T-cell (primary cell): ENCODE measurements around the gene UMAD1. TPM values are rescaled to one million over a fixed set of nuclear protein-coding genes. Genes with fewer than 3 reads are reported as not detected.

Experiments
- ATAC-seq, 4 experiments: fragments of 200-7000 bp in 3 of 4; fragments of 150-1000 bp in 1 of 4; cut with Tn5 transposase; replicated peaks in 1 of 4; 1 replicate in 3 of 4; 2 replicates in 1 of 4; pipeline ENCODE4 v1.10.0; 2021; ENCODE audit warnings: moderate library complexity in 3 of 4, mild to moderate bottlenecking in 2 of 4, moderate number of reproducible peaks in 1 of 4
- CTCF ChIA-PET, 2 donors: fragments of 300-600 bp; sonication (Branson Sonifier 250); formaldehyde crosslinking; loops; one replicate each; lab custom pipeline; 2022; ENCODE audit warnings: antibody characterized with exemption in 2 of 2; lab: Charles Lee
- POLR2A ChIA-PET, 2 donors: fragments of 300-600 bp; sonication (Branson Sonifier 250); formaldehyde crosslinking; loops; one replicate each; lab custom pipeline; 2022; ENCODE audit warnings: antibody characterized with exemption in 2 of 2; lab: Charles Lee
- DNase-seq, 35 experiments: peaks; one replicate each; pipeline versions ENCODE4 v3.0.0 to v3.0.0-alpha.2; 2013 to 2023
- H3K27ac ChIP-seq: one replicate; pipeline ENCODE4 v1.5.1; 2013; ENCODE audit warnings: low read length
- H3K27me3 ChIP-seq, 2 experiments: replicated peaks in 1 of 2; 1 replicate in 1 of 2; 2 replicates in 1 of 2; pipeline versions ENCODE4 v1.6.1 to v1.7.0; 2013; ENCODE audit warnings: low read length in 1 of 2, mixed read lengths in 1 of 2; ENCODE audit not compliant: control insufficient read depth in 2 of 2, insufficient read depth in 2 of 2; ENCODE audit errors: extremely low read depth in 1 of 2
- H3K36me3 ChIP-seq, 2 donors: 1 replicate in 1 of 2; 2 replicates in 1 of 2; pipeline versions ENCODE4 v1.6.1 to v1.7.0; 2013; ENCODE audit warnings: low read length in 1 of 2; ENCODE audit not compliant: control insufficient read depth in 2 of 2, insufficient read depth in 1 of 2; ENCODE audit errors: extremely low read depth in 1 of 2
- H3K4me1 ChIP-seq, 2 experiments: 1 replicate in 1 of 2; 2 replicates in 1 of 2; pipeline versions ENCODE4 v1.6.1 to v1.7.0; 2013; ENCODE audit warnings: low read length in 2 of 2, mixed read lengths in 1 of 2; ENCODE audit not compliant: insufficient read depth in 2 of 2, control insufficient read depth in 1 of 2; ENCODE audit errors: extremely low read depth in 1 of 2
- H3K4me3 ChIP-seq, 2 donors: 1 replicate in 1 of 2; 2 replicates in 1 of 2; pipeline versions ENCODE4 v1.5.1 to v1.7.0; 2013; ENCODE audit warnings: mild to moderate bottlenecking in 2 of 2, low read length in 1 of 2, moderate library complexity in 1 of 2; ENCODE audit not compliant: control insufficient read depth in 1 of 2; ENCODE audit errors: extremely low read depth in 1 of 2
- H3K9me3 ChIP-seq: 2 replicates; pipeline ENCODE4 v1.7.0; 2013
- H3K27ac Mint-ChIP-seq, 2 donors: one replicate each; pipeline ENCODE4 v1.8.0; 2020 to 2021; ENCODE audit warnings: mild to moderate bottlenecking in 2 of 2, mixed read lengths in 2 of 2
- H3K27me3 Mint-ChIP-seq, 2 donors: one replicate each; pipeline ENCODE4 v1.8.0; 2021 to 2022; ENCODE audit warnings: mixed read lengths in 2 of 2
- H3K36me3 Mint-ChIP-seq: one replicate; pipeline ENCODE4 v1.8.0; 2021; ENCODE audit warnings: mixed read lengths
- H3K4me1 Mint-ChIP-seq, 3 donors: one replicate each; pipeline ENCODE4 v1.8.0; 2020 to 2022; ENCODE audit warnings: mixed read lengths in 3 of 3, mild to moderate bottlenecking in 1 of 3
- H3K4me3 Mint-ChIP-seq, 3 donors: one replicate each; pipeline ENCODE4 v1.8.0; 2020 to 2022; ENCODE audit warnings: mild to moderate bottlenecking in 3 of 3, mixed read lengths in 3 of 3, moderate library complexity in 3 of 3
- H3K9me3 Mint-ChIP-seq, 3 donors: one replicate each; pipeline ENCODE4 v1.8.0; 2020 to 2022; ENCODE audit warnings: mixed read lengths in 3 of 3
- WGBS: methylation state at CpG from one replicate; pipeline ENCODE4 v1.1.5; 2013; ENCODE audit warnings: missing lambda C conversion rate; ENCODE audit not compliant: insufficient coverage; 5-methylcytosine and 5-hydroxymethylcytosine counted together
- total RNA-seq, 35 experiments: library from RNA in 6 of 35; stranded (reverse) in 6 of 35; fragments of 120-200 nt in 1 of 35; gene quantifications; one replicate each; pipeline versions ENCODE4 v1.2.1 to v1.2.4 and lab custom pipeline; 2013 to 2026

The UMAD1 gene
- total RNA-seq, 5 donors from 2014 or later (not counting 1 experiment from before 2014, with no cell fraction given) = 13.8 to 19.8 (median 16.6) TPM

- no peaks in the 10 kb centered on the region for H3K27me3 ChIP-seq
- Mint-ChIP-seq H3K9me3 (peaks cover 0 to 8% (median 6%) of the 10 kb centered on the region in 3 donors), H3K27ac (no peak overlapping the region), H3K27me3 (no peaks in the 10 kb centered on the region), H3K4me3 (no peak overlapping the region), H3K36me3 (peaks cover 22% of the 10 kb centered on the region), H3K4me1 (peaks cover 16 to 34% (median 24%) of the 10 kb centered on the region in 3 donors)
- WGBS = no CpG with 5 or more reads among the region's 1 CpG
- H3K36me3 ChIP-seq = no peaks in the 10 kb centered on the region
- peaks cover 3% of the 10 kb centered on the region for H3K9me3 ChIP-seq
- ATAC-seq (no peak), DNase-seq (no peak)
- ChIA-PET CTCF (no interaction called here), POLR2A (no interaction called here)
- H3K4me3 ChIP-seq = no peak overlapping the region
- no peak overlapping the region for H3K27ac ChIP-seq
- peaks cover 5% of the 10 kb centered on the region in 2 experiments for H3K4me1 ChIP-seq
Measured at GRCh38 chr7:7850150-7850549, 209.6 kb downstream of the UMAD1 start.

GRCh38 chr7:7851381-7851780 lies 210.8 kb downstream of the UMAD1 start:
- Histone ChIP-seq H3K27me3 (no peaks in the 10 kb centered on the region), H3K27ac (no peak overlapping the region), H3K4me1 (peaks cover 5% of the 10 kb centered on the region in 2 experiments), H3K36me3 (no peaks in the 10 kb centered on the region), H3K4me3 (no peak overlapping the region), H3K9me3 (peaks cover 3% of the 10 kb centered on the region)
- DNase-seq (no peak), ATAC-seq (no peak)
- no CpG with 5 or more reads among the region's 1 CpG for WGBS
- Mint-ChIP-seq H3K4me1 (peaks cover 16 to 34% (median 24%) of the 10 kb centered on the region in 3 donors), H3K36me3 (peaks cover 29% of the 10 kb centered on the region), H3K9me3 (peaks cover 6 to 14% (median 12%) of the 10 kb centered on the region in 3 donors), H3K4me3 (no peak overlapping the region), H3K27me3 (no peaks in the 10 kb centered on the region), H3K27ac (no peak overlapping the region)
- CTCF ChIA-PET = no interaction called here
- POLR2A ChIA-PET = no interaction called here

- DNase-seq (no peak), ATAC-seq (no peak)
- no peaks in the 10 kb centered on the region for H3K27me3 ChIP-seq
- CTCF ChIA-PET = no interaction called here
- H3K36me3 Mint-ChIP-seq = peaks cover 29% of the 10 kb centered on the region
- H3K27ac Mint-ChIP-seq = no peak overlapping the region
- H3K9me3 Mint-ChIP-seq = peaks cover 6 to 14% (median 12%) of the 10 kb centered on the region in 3 donors
- H3K4me1 ChIP-seq = peaks cover 5% of the 10 kb centered on the region in 2 experiments
- no peak overlapping the region for H3K4me3 ChIP-seq
- H3K36me3 ChIP-seq = no peaks in the 10 kb centered on the region
- peaks cover 3% of the 10 kb centered on the region for H3K9me3 ChIP-seq
- WGBS = 60% methylated on average over 1 of the region's 3 CpGs
- H3K27me3 Mint-ChIP-seq = no peaks in the 10 kb centered on the region
- no peak overlapping the region for H3K4me3 Mint-ChIP-seq
- peaks cover 16 to 36% (median 24%) of the 10 kb centered on the region in 3 donors for H3K4me1 Mint-ChIP-seq
- no peak overlapping the region for H3K27ac ChIP-seq
- POLR2A ChIA-PET = no interaction called here
Measured at GRCh38 chr7:7851991-7852390, 211.4 kb downstream of the UMAD1 start.

GRCh38 chr7:7857143-7857583 lies 216.6 kb downstream of the UMAD1 start:
- ChIA-PET CTCF (interaction anchor here in 1 of 2 donors (0.5 kb wide), 1 partner anchor 263 kb away, joined by 3 read pairs; no protein-coding TSS in a partner anchor), POLR2A (no interaction called here)
- Histone ChIP-seq H3K27ac (no peak overlapping the region), H3K36me3 (no peaks in the 10 kb centered on the region), H3K4me1 (no peaks in the 10 kb centered on the region), H3K4me3 (no peak overlapping the region), H3K27me3 (no peaks in the 10 kb centered on the region), H3K9me3 (peaks cover 3% of the 10 kb centered on the region)
- no CpG with 5 or more reads among the region's 3 CpGs for WGBS
- ATAC-seq (no peak), DNase-seq (no peak)
- Mint-ChIP-seq H3K4me1 (peaks cover 0 to 13% (median 5%) of the 10 kb centered on the region in 3 donors), H3K27me3 (no peaks in the 10 kb centered on the region), H3K9me3 (peaks cover 6 to 14% (median 12%) of the 10 kb centered on the region in 3 donors), H3K36me3 (peaks cover 28% of the 10 kb centered on the region), H3K27ac (no peak overlapping the region), H3K4me3 (no peak overlapping the region)

- ChIA-PET POLR2A (interaction anchor here in 1 of 2 donors (0.6 kb wide), 1 partner anchor 181 kb away, joined by 5 read pairs; no protein-coding TSS in a partner anchor), CTCF (interaction anchor here in 1 of 2 donors (0.7 to 1.2 kb wide), 2 partner anchors 91 to 177 kb away, joined by 3 read pairs; no protein-coding TSS in a partner anchor)
- no peak for DNase-seq
- H3K4me1 Mint-ChIP-seq = peaks cover 0 to 11% (median 5%) of the 10 kb centered on the region in 3 donors
- WGBS = 43% methylated on average over 2 of the region's 4 CpGs
- no peak overlapping the region for H3K27ac ChIP-seq
- peaks cover 6 to 14% (median 12%) of the 10 kb centered on the region in 3 donors for H3K9me3 Mint-ChIP-seq
- H3K4me1 ChIP-seq = no peaks in the 10 kb centered on the region
- no peaks in the 10 kb centered on the region for H3K27me3 ChIP-seq
- no peak overlapping the region for H3K27ac Mint-ChIP-seq
- peaks cover 25% of the 10 kb centered on the region for H3K36me3 Mint-ChIP-seq
- ATAC-seq = no peak
- H3K27me3 Mint-ChIP-seq = no peaks in the 10 kb centered on the region
- H3K9me3 ChIP-seq = peaks cover 3% of the 10 kb centered on the region
- H3K36me3 ChIP-seq = no peaks in the 10 kb centered on the region
- no peak overlapping the region for H3K4me3 ChIP-seq
- H3K4me3 Mint-ChIP-seq = no peak overlapping the region
Measured at GRCh38 chr7:7858559-7858958, 218.0 kb downstream of the UMAD1 start.

- DNase-seq = no peak
- ChIA-PET POLR2A (no interaction called here), CTCF (no interaction called here)
- H3K9me3 Mint-ChIP-seq = peaks cover 6 to 10% (median 10%) of the 10 kb centered on the region in 3 donors
- WGBS = no CpG with 5 or more reads among the region's 4 CpGs
- peaks cover 20% of the 10 kb centered on the region for H3K36me3 Mint-ChIP-seq
- H3K4me1 Mint-ChIP-seq = peaks cover 0 to 11% (median 5%) of the 10 kb centered on the region in 3 donors
- Histone ChIP-seq H3K4me1 (no peaks in the 10 kb centered on the region), H3K27ac (no peak overlapping the region), H3K4me3 (no peak overlapping the region), H3K36me3 (no peaks in the 10 kb centered on the region), H3K27me3 (no peaks in the 10 kb centered on the region), H3K9me3 (peaks cover 3% of the 10 kb centered on the region)
- H3K27me3 Mint-ChIP-seq = no peaks in the 10 kb centered on the region
- ATAC-seq = no peak
- H3K27ac Mint-ChIP-seq = no peak overlapping the region
- H3K4me3 Mint-ChIP-seq = no peak overlapping the region
Measured at GRCh38 chr7:7859411-7859810, 218.9 kb downstream of the UMAD1 start.
